Ramos (cell line): ENCODE data around the gene CPNE4.

ENCODE experiments used
- in situ Hi-C: fragments of 300-500 bp; cut with MboI; formaldehyde crosslinking; loops from one replicate; pipeline ENCODE4 v1.14.3; 2022; ENCODE audit warnings: low sequenced_read_pairs; ENCODE audit not compliant: unreplicated experiment

CPNE4 gene

GRCh38 chr3:131756405-131756804 lies 278.4 kb downstream of the CPNE4 start:
- in situ Hi-C loops = no loop called here

- in situ Hi-C loops = no loop called here
Observed at GRCh38 chr3:131755380-131755779, 279.4 kb downstream of the CPNE4 start.

DNA sequence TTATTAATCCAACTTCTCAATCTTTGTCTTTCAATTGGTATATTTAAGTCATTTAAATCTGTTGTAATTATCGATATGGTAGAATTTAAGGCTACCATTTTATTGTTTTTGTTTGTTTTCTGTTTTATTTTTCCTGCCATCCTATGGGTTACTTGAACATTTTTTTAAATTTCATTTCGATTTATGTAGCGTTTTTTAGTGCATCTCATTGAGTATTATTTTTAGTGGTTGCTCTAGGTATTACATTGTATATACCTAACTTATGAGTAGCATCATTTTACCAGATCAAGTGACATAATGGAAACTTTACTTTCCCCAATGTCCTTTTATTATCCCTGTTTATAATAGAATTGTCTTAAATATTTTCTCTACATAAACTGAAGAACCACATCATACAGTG lies 284.6 kb downstream of the CPNE4 start:
- in situ Hi-C loops = no loop called here

GRCh38 chr3:131749826-131750225 lies 285.0 kb downstream of the CPNE4 start:
- in situ Hi-C loops = no loop called here

GRCh38 chr3:131747466-131747865 lies 287.3 kb downstream of the CPNE4 start:
- in situ Hi-C loops = no loop called here

DNA sequence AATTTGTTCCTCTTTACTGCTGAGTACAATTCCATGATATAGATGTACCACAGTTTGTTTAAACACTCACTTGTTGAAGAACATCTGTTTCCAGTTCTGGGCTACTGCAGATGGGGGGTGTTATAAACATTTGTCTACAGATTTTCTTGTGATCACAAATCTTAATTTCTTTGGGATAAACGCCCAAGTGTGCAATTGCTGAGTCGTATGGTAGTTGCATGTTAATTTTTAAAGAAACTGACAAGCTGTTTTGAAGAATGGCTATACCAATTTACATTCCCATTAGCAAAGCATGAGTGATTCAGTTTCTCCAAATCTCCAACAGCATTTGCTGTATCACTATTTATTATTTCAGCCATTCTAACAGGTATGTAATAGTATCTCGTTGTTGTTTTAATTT lies 290.0 kb downstream of the CPNE4 start:
- in situ Hi-C loops = no loop called here

GRCh38 chr3:131743126-131743525 lies 291.7 kb downstream of the CPNE4 start:
- in situ Hi-C loops = no loop called here

- in situ Hi-C loops = no loop called here
Observed at GRCh38 chr3:131739211-131739610, 295.6 kb downstream of the CPNE4 start.

DNA sequence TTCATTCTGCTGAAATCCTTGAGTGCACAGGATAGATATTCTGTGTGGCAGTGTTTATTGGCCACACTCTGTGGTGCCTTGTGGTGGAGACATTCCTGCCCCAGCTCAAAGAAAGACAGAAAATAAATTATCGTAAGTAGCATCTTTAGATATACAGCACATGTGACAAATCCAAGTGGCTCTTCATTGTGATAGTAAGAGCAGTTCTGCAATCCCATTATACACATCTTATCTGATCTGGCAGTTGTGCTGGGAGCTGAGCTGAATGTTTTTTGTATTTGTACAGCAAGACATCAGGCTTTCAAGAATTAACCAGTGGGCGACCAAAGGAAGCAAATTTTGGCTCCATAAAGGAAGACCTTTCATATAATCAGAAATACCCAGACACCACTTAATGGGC lies 296.7 kb downstream of the CPNE4 start:
- in situ Hi-C loops = no loop called here

GRCh38 chr3:131735544-131735943 lies 299.3 kb downstream of the CPNE4 start:
- in situ Hi-C loops = no loop called here

DNA sequence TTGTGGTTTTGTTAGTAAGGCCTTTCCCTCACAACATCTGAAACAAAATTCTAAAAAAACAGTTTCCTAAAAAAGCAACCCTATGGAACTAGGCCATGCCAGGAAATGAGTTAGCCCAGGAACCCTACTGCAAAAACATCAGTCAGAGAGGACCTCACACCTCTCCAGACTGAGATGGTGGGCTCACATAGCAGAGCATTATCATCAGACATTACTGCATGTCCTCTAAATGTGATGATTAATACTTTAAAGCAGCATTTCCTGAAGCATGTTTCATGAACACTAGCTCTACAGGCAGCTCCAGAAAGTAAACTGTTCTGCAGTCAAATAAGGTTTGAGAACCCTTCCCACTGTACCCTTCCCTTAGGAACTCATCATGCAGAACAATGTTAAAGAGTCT lies 299.7 kb downstream of the CPNE4 start:
- in situ Hi-C loops = no loop called here

DNA sequence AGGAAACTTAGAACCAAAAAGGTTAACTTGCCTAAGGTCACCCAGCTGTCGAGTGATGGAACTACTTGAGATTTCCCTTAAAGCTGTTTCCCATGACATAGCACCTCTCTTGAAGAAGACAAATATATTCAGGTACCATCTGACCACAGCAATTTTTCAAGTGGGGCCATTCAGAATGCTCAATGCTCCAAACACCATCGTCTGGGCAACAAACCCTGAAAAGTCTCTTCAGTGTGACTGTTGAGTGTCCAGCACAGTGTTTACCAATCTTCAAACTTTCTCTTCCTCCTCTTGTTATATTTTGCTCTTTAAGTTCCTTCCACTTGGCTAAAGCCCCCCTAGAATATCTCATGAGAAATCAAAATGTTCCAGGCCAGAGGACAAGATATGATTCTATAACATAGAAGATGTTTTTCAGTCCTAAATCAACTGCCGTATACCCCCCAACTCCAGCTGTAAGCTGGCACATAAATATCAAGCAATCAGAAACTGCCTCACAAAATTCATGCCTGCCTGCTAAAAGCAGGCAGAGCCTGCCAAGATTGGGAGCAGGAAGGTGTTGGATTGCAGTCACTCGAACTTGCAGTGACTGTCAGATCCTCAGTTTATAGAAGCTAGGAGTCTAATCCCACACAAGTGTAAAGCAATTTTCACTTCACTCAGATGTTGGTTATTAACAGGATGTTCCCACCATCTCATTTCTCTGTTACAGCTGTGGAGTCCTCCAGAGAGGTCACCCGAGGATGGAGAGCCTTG lies 301.6 kb downstream of the CPNE4 start:
- in situ Hi-C loops = no loop called here

DNA sequence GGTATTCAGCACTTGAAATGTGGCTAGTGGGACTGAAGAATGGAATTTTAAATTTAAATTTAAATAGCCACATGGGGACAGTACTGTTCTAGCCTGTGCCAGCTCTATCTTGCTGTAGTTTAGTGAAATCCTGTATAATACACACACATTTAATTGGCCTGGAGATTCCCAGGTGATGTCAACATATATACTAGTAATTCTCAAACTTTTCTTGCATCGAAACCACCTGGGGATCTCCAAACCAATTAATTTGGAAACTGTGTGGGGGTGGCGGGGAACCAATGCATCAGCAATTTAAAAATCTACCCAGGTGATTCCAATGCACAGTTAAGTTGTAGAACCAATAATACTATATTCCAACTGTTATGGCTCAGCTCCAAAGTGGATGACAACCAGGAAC lies 303.1 kb downstream of the CPNE4 start:
- in situ Hi-C loops = no loop called here

DNA sequence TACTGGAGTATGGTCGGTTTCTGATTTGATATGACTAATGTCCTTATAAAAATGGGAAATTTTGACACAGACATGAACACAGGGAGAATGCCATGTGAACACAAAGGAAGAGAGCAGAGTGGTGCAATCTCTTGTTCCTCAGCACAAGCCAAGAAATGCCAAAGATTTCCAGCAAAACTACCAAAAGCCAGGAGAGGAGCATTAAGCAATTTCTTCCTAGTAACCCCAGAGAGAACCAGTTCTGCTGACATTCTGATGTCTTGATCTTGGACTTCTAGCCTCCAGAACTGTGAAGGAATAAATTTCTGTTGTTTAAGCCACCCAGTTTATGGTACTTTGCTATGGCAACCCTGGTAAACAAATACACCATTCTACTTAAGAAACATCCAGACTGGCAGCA lies 304.2 kb downstream of the CPNE4 start:
- in situ Hi-C loops = no loop called here

GRCh38 chr3:131729643-131730017 lies 305.2 kb downstream of the CPNE4 start:
- in situ Hi-C loops = no loop called here

DNA sequence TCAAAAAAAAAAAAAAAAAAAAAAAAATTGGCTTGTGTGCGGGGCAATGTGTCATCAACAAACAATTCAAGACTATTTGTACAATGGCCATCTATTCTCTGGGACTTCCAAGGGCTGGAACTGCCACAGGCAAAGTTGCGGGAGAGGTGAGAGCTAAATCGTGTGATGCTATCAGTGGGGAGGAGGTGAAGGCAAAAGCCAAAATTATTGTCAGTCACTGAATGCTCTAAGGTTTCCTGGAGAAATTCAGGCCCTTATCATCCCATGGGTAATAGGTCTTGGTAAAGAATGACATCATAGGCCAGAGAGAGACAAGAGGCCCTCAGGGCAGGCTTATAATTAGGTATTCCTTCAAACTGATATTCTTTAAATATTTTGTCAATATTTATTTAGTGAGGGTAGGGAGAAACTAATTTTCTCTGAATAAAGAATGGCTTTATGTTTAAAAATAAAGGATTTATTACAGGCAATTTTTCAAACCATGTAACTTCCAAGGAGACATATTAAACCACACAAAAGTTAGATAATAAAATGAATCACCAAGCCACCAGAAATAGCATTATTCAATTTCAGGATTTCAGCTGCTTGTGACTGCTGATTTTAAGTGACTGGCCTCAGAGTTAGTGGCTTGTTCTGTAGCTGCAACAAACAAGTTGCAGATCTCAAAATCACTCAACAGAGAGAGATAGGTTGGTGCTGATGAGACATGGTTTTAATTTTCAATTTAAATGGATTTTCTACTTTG lies 305.7 kb downstream of the CPNE4 start:
- in situ Hi-C loops = no loop called here

- in situ Hi-C loops = no loop called here
Observed at GRCh38 chr3:131725414-131725813, 309.4 kb downstream of the CPNE4 start.

DNA sequence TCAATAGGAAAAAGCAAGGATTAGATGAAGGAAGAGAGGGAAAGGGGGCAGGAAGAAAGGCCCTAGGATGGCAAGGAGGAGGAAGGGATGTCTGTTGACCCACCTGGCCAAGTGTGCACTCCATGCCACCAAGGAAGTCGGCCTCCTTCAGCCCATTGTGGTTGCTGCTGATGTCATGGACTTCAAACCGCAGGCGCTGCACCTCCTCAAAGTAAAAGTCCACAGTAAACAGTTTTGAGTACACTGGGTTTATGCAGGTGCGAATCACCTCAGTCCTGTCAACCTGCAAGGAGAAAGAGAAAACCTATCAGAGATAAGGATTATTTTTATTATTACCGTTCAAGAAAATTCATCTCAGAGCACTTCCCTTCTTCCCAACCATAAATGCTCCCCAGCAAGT lies 311.5 kb downstream of the CPNE4 start:
- in situ Hi-C loops = no loop called here

GRCh38 chr3:131717493-131717892 lies 317.3 kb downstream of the CPNE4 start:
- in situ Hi-C loops = no loop called here

DNA sequence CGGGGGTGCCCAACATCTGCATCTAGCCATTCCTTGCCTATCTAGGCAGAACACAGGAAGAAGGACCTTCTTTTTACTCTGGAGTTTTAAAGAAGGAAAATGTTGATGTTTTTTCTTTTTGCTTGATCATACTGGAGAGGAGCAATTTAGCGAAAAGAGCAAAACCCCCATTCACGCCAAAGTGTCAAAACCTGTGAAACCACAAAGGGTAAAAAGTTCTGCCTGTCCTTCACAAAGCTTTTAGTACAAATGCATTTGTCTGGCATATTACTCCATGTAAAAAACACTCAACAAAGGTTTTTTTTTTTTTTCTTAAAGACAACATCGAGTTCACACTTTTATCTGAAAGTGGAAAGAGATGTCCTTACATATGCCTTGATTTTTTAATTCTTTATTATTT lies 317.9 kb downstream of the CPNE4 start:
- in situ Hi-C loops = no loop called here

- in situ Hi-C loops = no loop called here
Observed at GRCh38 chr3:131716007-131716406, 318.8 kb downstream of the CPNE4 start.
